ENCODE data around the gene KCNN2. TPM values are rescaled to one million over a fixed set of nuclear protein-coding genes. Genes with fewer than 3 reads are reported as not detected.

The KCNN2 gene
- total RNA-seq, 1 experiment from 2014 or later, result not detected

DNA sequence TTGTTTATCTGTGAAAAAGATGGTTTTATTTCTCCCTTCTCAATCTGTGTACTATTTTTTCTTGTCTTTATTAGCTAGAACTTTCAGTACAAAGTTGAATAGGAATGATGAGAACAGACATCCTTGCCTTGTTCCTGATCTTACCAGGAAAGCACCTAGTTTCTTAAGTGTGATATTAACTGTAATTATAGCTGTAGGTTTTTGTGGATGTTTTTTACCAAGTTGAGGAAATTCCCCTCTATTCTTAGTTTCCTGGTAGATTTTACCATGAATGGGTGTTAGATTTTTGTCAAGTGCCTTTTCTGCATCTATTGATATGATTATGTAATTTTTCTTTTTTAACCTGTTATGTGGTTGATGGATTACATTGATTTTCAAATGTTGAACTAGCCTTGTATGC lies 68.7 kb downstream of the KCNN2 start:
- no peak overlapping the region for H3K27ac ChIP-seq (ENCODE audit: low read depth, low read length)
- TF ChIP-seq, protein P1, sequence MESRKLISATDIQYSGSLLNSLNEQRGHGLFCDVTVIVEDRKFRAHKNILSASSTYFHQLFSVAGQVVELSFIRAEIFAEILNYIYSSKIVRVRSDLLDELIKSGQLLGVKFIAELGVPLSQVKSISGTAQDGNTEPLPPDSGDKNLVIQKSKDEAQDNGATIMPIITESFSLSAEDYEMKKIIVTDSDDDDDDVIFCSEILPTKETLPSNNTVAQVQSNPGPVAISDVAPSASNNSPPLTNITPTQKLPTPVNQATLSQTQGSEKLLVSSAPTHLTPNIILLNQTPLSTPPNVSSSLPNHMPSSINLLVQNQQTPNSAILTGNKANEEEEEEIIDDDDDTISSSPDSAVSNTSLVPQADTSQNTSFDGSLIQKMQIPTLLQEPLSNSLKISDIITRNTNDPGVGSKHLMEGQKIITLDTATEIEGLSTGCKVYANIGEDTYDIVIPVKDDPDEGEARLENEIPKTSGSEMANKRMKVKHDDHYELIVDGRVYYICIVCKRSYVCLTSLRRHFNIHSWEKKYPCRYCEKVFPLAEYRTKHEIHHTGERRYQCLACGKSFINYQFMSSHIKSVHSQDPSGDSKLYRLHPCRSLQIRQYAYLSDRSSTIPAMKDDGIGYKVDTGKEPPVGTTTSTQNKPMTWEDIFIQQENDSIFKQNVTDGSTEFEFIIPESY (IDR thresholded peaks at IDR 0.05; ENCODE audit: extremely low read depth, insufficient replicate concordance, low read length), result no peak
- TF ChIP-seq, protein P2, sequence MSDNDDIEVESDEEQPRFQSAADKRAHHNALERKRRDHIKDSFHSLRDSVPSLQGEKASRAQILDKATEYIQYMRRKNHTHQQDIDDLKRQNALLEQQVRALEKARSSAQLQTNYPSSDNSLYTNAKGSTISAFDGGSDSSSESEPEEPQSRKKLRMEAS (IDR thresholded peaks at IDR 0.05), result no peak
- TF ChIP-seq POLR2A (IDR thresholded peaks at IDR 0.05; ENCODE audit: borderline replicate concordance, extremely low read depth, insufficient read depth, insufficient read length), result no peak
- TF ChIP-seq, protein P3, sequence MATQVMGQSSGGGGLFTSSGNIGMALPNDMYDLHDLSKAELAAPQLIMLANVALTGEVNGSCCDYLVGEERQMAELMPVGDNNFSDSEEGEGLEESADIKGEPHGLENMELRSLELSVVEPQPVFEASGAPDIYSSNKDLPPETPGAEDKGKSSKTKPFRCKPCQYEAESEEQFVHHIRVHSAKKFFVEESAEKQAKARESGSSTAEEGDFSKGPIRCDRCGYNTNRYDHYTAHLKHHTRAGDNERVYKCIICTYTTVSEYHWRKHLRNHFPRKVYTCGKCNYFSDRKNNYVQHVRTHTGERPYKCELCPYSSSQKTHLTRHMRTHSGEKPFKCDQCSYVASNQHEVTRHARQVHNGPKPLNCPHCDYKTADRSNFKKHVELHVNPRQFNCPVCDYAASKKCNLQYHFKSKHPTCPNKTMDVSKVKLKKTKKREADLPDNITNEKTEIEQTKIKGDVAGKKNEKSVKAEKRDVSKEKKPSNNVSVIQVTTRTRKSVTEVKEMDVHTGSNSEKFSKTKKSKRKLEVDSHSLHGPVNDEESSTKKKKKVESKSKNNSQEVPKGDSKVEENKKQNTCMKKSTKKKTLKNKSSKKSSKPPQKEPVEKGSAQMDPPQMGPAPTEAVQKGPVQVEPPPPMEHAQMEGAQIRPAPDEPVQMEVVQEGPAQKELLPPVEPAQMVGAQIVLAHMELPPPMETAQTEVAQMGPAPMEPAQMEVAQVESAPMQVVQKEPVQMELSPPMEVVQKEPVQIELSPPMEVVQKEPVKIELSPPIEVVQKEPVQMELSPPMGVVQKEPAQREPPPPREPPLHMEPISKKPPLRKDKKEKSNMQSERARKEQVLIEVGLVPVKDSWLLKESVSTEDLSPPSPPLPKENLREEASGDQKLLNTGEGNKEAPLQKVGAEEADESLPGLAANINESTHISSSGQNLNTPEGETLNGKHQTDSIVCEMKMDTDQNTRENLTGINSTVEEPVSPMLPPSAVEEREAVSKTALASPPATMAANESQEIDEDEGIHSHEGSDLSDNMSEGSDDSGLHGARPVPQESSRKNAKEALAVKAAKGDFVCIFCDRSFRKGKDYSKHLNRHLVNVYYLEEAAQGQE (IDR thresholded peaks at IDR 0.05; ENCODE audit: low read depth), result no peak
- no peak for TF ChIP-seq TCF7L2 (IDR thresholded peaks at IDR 0.05; ENCODE audit: borderline replicate concordance, extremely low read depth, insufficient read depth, insufficient read length)
- TF ChIP-seq EZH2phosphoT487 (IDR thresholded peaks at IDR 0.05; ENCODE audit: borderline replicate concordance), result no peak
- TF ChIP-seq ZFX (IDR thresholded peaks at IDR 0.05), result no peak
- TF ChIP-seq CBX3 (IDR thresholded peaks at IDR 0.05; ENCODE audit: low read depth), result no peak
- no peak for TF ChIP-seq ELF1 (IDR thresholded peaks at IDR 0.05; ENCODE audit: borderline replicate concordance, low read depth)
- TF ChIP-seq RAD21 (IDR thresholded peaks at IDR 0.05; ENCODE audit: low read depth), result no peak
- no peak for TF ChIP-seq ZNF274 (IDR thresholded peaks at IDR 0.05; ENCODE audit: low read depth, low read length)
- TF ChIP-seq SIN3A (IDR thresholded peaks at IDR 0.05; ENCODE audit: low read depth), result no peak
- no peak for TF ChIP-seq EZH2 (IDR thresholded peaks at IDR 0.05)
- TF ChIP-seq SRF (IDR thresholded peaks at IDR 0.05; ENCODE audit: low read depth), result no peak
- no peak for TF ChIP-seq YY1 (IDR thresholded peaks at IDR 0.05; ENCODE audit: extremely low read depth, insufficient replicate concordance, low read depth, low read length)
- TF ChIP-seq, protein P4, sequence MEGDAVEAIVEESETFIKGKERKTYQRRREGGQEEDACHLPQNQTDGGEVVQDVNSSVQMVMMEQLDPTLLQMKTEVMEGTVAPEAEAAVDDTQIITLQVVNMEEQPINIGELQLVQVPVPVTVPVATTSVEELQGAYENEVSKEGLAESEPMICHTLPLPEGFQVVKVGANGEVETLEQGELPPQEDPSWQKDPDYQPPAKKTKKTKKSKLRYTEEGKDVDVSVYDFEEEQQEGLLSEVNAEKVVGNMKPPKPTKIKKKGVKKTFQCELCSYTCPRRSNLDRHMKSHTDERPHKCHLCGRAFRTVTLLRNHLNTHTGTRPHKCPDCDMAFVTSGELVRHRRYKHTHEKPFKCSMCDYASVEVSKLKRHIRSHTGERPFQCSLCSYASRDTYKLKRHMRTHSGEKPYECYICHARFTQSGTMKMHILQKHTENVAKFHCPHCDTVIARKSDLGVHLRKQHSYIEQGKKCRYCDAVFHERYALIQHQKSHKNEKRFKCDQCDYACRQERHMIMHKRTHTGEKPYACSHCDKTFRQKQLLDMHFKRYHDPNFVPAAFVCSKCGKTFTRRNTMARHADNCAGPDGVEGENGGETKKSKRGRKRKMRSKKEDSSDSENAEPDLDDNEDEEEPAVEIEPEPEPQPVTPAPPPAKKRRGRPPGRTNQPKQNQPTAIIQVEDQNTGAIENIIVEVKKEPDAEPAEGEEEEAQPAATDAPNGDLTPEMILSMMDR (IDR thresholded peaks at IDR 0.05 in 2 of 3, conservative IDR thresholded peaks at IDR 0.05 in 1 of 3; ENCODE audit: borderline replicate concordance in 1 of 3, insufficient read depth in 1 of 3, low read depth in 2 of 3, low read length in 2 of 3), result no peak
- no peak for TF ChIP-seq POLR2AphosphoS5 (IDR thresholded peaks at IDR 0.05; ENCODE audit: low read depth, low read length)
- H3K4me1 ChIP-seq (ENCODE audit: control insufficient read depth in 1 of 2, insufficient read depth in 2 of 2, low read length in 2 of 2), result no peaks in the 10 kb centered on the region
- H3K9me2 ChIP-seq (ENCODE audit: insufficient read depth), result no peaks in the 10 kb centered on the region
- H3K27me3 ChIP-seq (ENCODE audit: insufficient read depth, low read length), result peaks cover 3% of the 10 kb centered on the region; the same call in 1 of the 2 replicates
- DNase-seq (ENCODE audit: low read depth, low spot score) (no peak), ATAC-seq (no peak)
- ChIA-PET CTCF (no interaction called here), RAD21 (ENCODE audit: low non-redundant PET in 1 of 2, low total read pairs in 2 of 2, uncharacterized antibody in 2 of 2, unreplicated experiment in 2 of 2) (no interaction called here), POLR2A (no interaction called here)
- no peak overlapping the region for H3K4me2 ChIP-seq (ENCODE audit: low read length)
- H4K20me1 ChIP-seq (ENCODE audit: insufficient read depth), result no peaks in the 10 kb centered on the region; the same call in 1 of the 2 replicates
- H3K36me3 ChIP-seq (ENCODE audit: control insufficient read depth in 1 of 2, insufficient read depth in 2 of 2, low read length in 2 of 2), result no peaks in the 10 kb centered on the region
- intact Hi-C loops (cut with micrococcal nuclease), result no loop called here
- no peak overlapping the region for H2AFZ ChIP-seq (ENCODE audit: low read depth, low read length, poor library complexity, severe bottlenecking)
- no TSS peak for BruUV-seq (replicated peaks)
- H3K9ac ChIP-seq (ENCODE audit: low read length), result no peak overlapping the region
- H3K79me2 ChIP-seq (ENCODE audit: insufficient read depth, low read length), result no peaks in the 10 kb centered on the region
- H3K4me3 ChIP-seq (replicated peaks in 1 of 2; ENCODE audit: low read depth in 1 of 2, low read length in 2 of 2), result no peak overlapping the region
- no peaks in the 10 kb centered on the region for H3K9me3 ChIP-seq (ENCODE audit: control insufficient read depth in 1 of 2, insufficient read depth in 1 of 2, low read depth in 1 of 2, low read length in 2 of 2)
